ENCODE results near the gene TBC1D22A.

DNA sequence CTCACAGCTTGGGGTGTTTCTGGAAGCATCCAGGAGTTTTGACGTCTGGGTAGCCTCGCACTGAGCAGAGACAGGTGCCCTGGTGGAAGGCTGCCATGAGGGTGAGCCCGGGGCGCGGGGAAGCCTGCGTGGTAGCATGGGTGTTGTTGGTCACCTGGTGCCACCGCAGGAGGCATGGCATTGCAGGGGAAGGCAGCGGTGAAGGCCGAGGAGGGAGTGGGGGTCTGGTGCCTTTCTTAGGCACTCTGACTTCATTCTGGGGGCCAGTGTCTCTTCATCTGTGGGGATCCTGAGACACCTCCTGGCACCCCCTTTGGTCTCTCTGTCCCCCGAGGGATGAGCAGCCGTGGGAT, 271.2 kb downstream of the TBC1D22A start:
- TF ChIP-seq EZH2phosphoT487 (IDR thresholded peaks at IDR 0.05; ENCODE audit: borderline replicate concordance, low read depth) (no peak), FOXM1 (IDR thresholded peaks at IDR 0.05; ENCODE audit: low read depth) (no peak), TAF1 (IDR thresholded peaks at IDR 0.05; ENCODE audit: borderline replicate concordance, low read depth, low read length) (no peak)
